IPS-18a (cell line): ENCODE data around the gene PSORS1C2.

Experiments
- H3K27ac ChIP-seq: one replicate; pipeline ENCODE4 v1.5.1; 2013; ENCODE audit warnings: low read length
- H3K27me3 ChIP-seq: one replicate; pipeline ENCODE4 v1.6.1; 2013; ENCODE audit warnings: mild to moderate bottlenecking, low read length; ENCODE audit not compliant: control insufficient read depth, insufficient read depth
- H3K36me3 ChIP-seq: one replicate; pipeline ENCODE4 v1.6.1; 2013; ENCODE audit warnings: low read depth, low read length; ENCODE audit not compliant: control insufficient read depth
- H3K4me1 ChIP-seq: one replicate; pipeline ENCODE4 v1.6.1; 2013; ENCODE audit warnings: low read depth, low read length; ENCODE audit not compliant: control insufficient read depth
- H3K4me3 ChIP-seq: one replicate; pipeline ENCODE4 v1.5.1; 2013; ENCODE audit warnings: low read length
- H3K9ac ChIP-seq: one replicate; pipeline ENCODE4 v1.6.1; 2013; ENCODE audit warnings: mild to moderate bottlenecking, low read length, moderate library complexity
- H3K9me3 ChIP-seq: one replicate; pipeline ENCODE4 v1.6.1; 2013; ENCODE audit warnings: low read depth, low read length; ENCODE audit not compliant: control insufficient read depth

The PSORS1C2 gene

GRCh38 chr6:31115941-31116560 is 22.8 kb downstream of the PSORS1C2 start:
- H3K27me3 ChIP-seq: peaks cover 4% of the 10 kb centered on the region
- H3K4me3 ChIP-seq: no peak overlapping the region
- H3K4me1 ChIP-seq: peaks cover 9% of the 10 kb centered on the region
- no peak overlapping the region for H3K9ac ChIP-seq
- no peaks in the 10 kb centered on the region for H3K9me3 ChIP-seq
- no peak overlapping the region for H3K27ac ChIP-seq
- H3K36me3 ChIP-seq: no peaks in the 10 kb centered on the region

GRCh38 chr6:31114970-31115849 is 23.7 kb downstream of the PSORS1C2 start:
- no peaks in the 10 kb centered on the region for H3K9me3 ChIP-seq
- H3K36me3 ChIP-seq: no peaks in the 10 kb centered on the region
- peaks cover 7% of the 10 kb centered on the region for H3K27me3 ChIP-seq
- H3K4me1 ChIP-seq: peaks cover 16% of the 10 kb centered on the region
- no peak overlapping the region for H3K27ac ChIP-seq
- no peak overlapping the region for H3K9ac ChIP-seq
- H3K4me3 ChIP-seq: no peak overlapping the region

- Histone ChIP-seq H3K27me3 (peaks cover 14% of the 10 kb centered on the region), H3K27ac (no peak within 1 kb of the TSS), H3K36me3 (no peaks in the 10 kb centered on the region), H3K4me1 (peaks cover 16% of the 10 kb centered on the region), H3K9ac (no peak within 1 kb of the TSS), H3K4me3 (no peak within 1 kb of the TSS), H3K9me3 (no peaks in the 10 kb centered on the region)
Observed at GRCh38 chr6:31114541-31114878, 24.4 kb downstream of the PSORS1C2 start, which contains the start of gene PSORS1C1. PSORS1C1 (plus strand) TSS chr6:31114800; CDS start chr6:31129633, 14,833 bp downstream.

DNA sequence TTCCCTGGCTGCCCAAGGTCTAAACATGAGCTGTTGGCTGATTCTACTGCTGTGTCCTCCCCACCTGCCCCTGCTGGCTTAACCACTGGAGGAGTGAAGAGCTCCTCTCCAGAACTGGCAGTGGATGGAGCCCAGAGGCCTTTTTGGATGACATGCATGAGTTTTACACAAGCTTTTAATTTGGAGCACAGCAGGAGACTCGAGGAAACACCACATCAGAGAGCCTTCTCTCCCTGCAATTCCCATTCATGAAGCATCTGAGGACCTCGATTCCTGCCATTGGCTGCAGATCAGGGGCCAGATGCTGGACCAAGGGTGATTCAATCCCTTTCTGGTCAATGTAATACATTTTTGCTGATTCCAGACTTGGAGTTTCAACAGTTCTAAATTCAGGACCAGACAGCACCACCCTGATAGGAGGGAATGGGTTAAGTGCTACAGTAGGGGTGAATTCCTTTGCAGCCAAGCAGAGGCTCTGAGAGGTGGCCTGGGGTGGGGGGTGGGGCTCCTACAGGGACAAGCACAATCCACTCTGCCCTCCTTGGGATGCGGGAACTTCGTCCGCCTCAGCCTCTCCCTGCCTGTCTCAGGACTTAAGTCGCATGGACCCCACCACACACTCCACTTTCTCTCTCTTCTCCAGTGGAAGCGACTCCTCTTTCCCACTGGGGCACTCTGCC is 24.9 kb downstream of the PSORS1C2 start:
- no peaks in the 10 kb centered on the region for H3K9me3 ChIP-seq
- no peaks in the 10 kb centered on the region for H3K36me3 ChIP-seq
- no peak overlapping the region for H3K9ac ChIP-seq
- H3K4me1 ChIP-seq: peaks cover 16% of the 10 kb centered on the region
- no peak overlapping the region for H3K27ac ChIP-seq
- H3K27me3 ChIP-seq: peaks cover 15% of the 10 kb centered on the region
- no peak overlapping the region for H3K4me3 ChIP-seq

DNA sequence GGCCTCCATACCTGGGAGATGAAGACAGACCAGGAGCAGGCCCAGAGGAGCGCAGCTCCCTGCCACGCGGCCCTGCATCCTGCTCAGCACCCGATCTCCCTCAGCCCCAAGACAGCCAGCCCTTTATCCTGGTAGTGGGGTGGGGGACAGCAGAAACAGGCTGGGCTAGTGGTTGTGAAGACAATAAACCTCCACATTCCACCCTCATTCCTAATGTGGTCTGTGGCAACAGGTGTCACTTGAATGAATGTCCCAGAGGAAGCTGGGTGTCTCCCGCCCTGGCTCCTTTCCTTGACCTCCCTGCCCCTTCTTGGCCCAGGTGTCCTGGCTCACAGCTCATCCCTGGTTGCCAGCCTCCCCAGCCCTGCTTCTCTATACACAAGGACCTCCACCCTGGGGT is 26.4 kb downstream of the PSORS1C2 start, which contains the start of gene C6orf15:
C6orf15 (minus strand) TSS at position 98 of the 400 bp plus-strand sequence; CDS start at position 78, 20 bp downstream.
- H3K27me3 ChIP-seq: peaks cover 15% of the 10 kb centered on the region
- H3K27ac ChIP-seq: no peak within 1 kb of the TSS
- H3K36me3 ChIP-seq: no peaks in the 10 kb centered on the region
- no peaks in the 10 kb centered on the region for H3K9me3 ChIP-seq
- peaks cover 16% of the 10 kb centered on the region for H3K4me1 ChIP-seq
- no peak within 1 kb of the TSS for H3K9ac ChIP-seq
- no peak within 1 kb of the TSS for H3K4me3 ChIP-seq

- peaks cover 15% of the 10 kb centered on the region for H3K27me3 ChIP-seq
- H3K4me1 ChIP-seq: peaks cover 16% of the 10 kb centered on the region
- no peak overlapping the region for H3K9ac ChIP-seq
- H3K9me3 ChIP-seq: no peaks in the 10 kb centered on the region
- no peak overlapping the region for H3K27ac ChIP-seq
- no peaks in the 10 kb centered on the region for H3K36me3 ChIP-seq
- H3K4me3 ChIP-seq: no peak overlapping the region
Observed at GRCh38 chr6:31111712-31112111, 27.2 kb downstream of the PSORS1C2 start.

DNA sequence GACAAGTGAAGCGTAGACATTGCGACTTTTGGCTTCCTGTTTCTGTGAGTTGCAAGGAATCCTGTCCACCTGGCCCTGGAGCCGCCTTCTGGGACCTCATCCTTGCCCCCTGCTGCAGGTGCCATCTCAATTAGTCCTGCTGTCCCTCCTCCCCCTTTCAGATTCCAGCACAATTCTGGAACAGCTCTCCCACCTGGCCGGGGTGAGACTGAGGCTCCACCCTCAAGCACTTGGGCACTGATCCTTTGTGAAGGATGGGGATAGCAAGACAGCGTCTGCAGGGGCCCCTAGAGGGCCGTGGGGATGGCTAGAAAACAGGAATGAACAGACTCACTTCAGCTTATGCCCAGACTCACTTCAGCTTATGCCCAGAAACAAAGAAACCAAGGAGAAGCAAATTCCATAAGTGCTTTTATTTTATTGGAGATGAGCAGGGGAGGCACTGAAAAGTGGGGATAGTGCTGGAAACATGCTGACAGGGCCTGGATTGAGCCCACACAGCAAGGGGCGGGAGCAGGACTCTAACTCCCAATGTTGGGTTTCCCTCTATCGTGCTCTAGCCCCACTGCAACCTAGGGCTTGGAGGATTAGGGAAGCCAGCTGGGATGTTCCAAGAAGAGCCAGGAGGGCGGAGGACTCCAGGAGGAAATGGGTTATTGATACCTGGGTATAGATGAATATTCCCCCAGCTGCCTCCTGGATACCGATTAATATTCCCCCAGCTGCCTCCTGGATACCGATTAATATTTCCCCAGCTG is 27.9 kb downstream of the PSORS1C2 start:
- H3K36me3 ChIP-seq: no peaks in the 10 kb centered on the region
- no peak overlapping the region for H3K27ac ChIP-seq
- no peak overlapping the region for H3K9ac ChIP-seq
- H3K4me3 ChIP-seq: no peak overlapping the region
- peaks cover 15% of the 10 kb centered on the region for H3K27me3 ChIP-seq
- H3K4me1 ChIP-seq: peaks cover 16% of the 10 kb centered on the region
- no peaks in the 10 kb centered on the region for H3K9me3 ChIP-seq

DNA sequence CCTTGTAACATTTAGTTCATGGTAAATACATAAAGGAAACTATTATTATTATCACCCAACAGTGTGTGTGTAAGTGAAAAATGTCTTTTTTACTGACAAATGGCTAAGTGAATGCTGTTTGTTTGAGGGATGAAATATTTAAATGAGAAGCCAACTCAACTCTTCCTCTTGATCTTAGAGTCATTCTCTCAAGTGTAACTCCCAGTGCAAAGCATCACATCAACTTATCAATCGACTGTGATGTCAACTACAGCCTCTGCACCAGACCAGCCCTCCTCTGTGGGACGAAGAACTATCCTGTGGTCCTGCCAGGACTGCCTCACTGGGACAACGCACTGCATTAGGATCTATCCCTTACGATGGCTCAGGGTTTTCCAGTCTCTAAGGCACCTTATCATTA is 31.8 kb downstream of the PSORS1C2 start:
- Histone ChIP-seq H3K27ac (no peak overlapping the region), H3K27me3 (peaks cover 11% of the 10 kb centered on the region), H3K4me3 (no peak overlapping the region), H3K9ac (no peak overlapping the region), H3K9me3 (no peaks in the 10 kb centered on the region), H3K36me3 (no peaks in the 10 kb centered on the region), H3K4me1 (peaks cover 9% of the 10 kb centered on the region)

DNA sequence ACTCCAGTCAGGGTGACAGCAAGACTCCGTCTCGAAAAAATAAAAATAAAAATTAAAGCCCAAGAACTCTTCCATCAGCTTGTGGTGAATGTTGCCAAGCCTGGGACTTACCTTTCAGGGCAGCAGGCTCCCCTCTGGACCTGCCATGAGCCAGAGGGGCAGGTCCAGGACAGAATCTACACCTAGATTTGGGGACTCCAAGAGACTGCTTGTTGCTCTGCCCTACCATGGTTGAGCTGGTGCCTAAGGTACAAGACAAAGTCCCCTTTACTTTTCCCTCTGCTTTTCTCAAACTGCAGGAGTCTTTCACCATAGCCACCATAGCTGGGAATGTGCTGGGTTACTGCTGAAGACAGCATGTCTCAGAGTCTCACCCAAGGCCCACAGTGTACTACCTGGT is 35.7 kb downstream of the PSORS1C2 start:
- Histone ChIP-seq H3K27me3 (no peaks in the 10 kb centered on the region), H3K27ac (no peak overlapping the region), H3K36me3 (no peaks in the 10 kb centered on the region), H3K4me3 (no peak overlapping the region), H3K4me1 (no peaks in the 10 kb centered on the region), H3K9ac (no peak overlapping the region), H3K9me3 (no peaks in the 10 kb centered on the region)

- H3K9ac ChIP-seq: no peak overlapping the region
- no peaks in the 10 kb centered on the region for H3K4me1 ChIP-seq
- no peaks in the 10 kb centered on the region for H3K27me3 ChIP-seq
- no peak overlapping the region for H3K4me3 ChIP-seq
- no peak overlapping the region for H3K27ac ChIP-seq
- no peaks in the 10 kb centered on the region for H3K36me3 ChIP-seq
- H3K9me3 ChIP-seq: no peaks in the 10 kb centered on the region
Observed at GRCh38 chr6:31098449-31098938, 40.4 kb downstream of the PSORS1C2 start.

DNA sequence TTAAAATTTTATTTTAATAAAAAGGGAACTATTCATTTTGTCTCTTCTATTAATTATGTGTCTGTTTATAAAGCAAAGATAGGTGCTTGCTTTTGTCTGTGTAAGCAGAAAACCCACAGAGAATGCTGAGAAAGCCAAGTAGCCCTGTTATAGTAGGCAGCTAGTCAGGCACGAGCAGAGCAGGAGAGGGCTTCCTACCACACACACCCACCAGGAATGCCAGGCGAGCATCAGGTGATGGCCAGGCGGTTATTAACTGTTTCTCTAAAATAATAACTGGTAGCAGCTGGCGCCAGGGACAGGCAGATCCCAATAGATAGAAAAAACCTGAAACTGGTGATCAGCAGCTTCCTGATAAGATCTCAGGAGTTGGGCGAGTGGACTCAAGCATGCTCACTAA is 42.2 kb downstream of the PSORS1C2 start:
- Histone ChIP-seq H3K27me3 (no peaks in the 10 kb centered on the region), H3K4me1 (no peaks in the 10 kb centered on the region), H3K4me3 (no peak overlapping the region), H3K9ac (no peak overlapping the region), H3K36me3 (no peaks in the 10 kb centered on the region), H3K27ac (no peak overlapping the region), H3K9me3 (no peaks in the 10 kb centered on the region)
